Measurements from ENCODE around the gene GAB2.

Gene GAB2

DNA sequence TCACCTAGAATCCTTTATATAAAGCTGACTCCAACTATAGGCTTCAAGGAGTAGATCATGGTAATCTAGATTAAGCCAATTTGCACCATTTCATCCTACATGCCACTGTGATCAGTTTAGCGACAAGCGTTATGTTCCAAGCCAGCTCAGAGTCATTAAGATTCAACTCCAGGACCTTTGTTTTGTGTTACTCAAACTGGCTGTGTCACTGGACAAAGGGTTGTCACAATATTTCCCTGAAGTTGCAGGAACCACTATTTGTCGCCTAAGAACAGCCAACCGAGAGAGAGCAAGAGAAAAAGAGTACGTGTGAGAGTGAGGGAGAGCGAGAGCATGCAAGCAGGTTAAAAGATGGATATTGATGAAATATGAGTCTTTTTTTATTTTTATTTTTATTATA is 124.1 kb downstream of the GAB2 start:
- Mint-ChIP-seq H3K4me1 (peaks cover 16% of the 10 kb centered on the region), H3K4me3 (no peak overlapping the region), H3K9me3 (peaks cover 12% of the 10 kb centered on the region)

DNA sequence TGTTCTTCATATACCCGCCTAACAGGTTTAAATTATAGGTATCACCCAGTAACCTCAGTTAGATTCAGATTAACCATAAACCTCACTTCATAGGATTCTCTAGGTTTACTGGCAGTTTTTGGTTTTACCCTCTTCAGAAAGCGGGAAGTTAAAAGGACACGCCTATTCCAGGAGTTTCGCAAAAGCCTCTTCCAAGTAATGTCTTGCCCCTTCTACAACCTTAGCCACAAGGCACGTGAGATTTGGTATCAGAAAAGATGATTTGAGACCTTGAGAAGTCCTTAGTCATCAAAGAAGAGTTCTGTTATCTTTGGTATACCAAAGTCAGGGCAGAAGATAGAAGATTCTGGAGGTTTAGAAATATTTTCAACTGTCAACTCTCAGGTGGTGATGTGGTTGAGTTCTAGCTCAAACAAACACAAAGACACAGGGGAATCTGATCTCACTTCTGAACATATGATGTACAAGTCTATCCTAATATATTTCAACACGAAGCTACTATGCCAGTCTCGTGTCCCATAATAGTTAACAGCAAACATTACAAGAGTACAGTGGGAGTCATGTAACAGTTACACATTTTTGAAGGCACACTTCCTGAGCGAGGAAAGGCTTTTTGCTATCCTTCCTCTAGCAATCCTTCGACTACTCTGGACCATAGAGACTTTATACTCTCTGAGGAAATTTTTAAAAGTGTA is 125.4 kb downstream of the GAB2 start:
- no peaks in the 10 kb centered on the region for H3K27me3 Mint-ChIP-seq (ENCODE audit: low read depth)
- TF ChIP-seq, protein P1, sequence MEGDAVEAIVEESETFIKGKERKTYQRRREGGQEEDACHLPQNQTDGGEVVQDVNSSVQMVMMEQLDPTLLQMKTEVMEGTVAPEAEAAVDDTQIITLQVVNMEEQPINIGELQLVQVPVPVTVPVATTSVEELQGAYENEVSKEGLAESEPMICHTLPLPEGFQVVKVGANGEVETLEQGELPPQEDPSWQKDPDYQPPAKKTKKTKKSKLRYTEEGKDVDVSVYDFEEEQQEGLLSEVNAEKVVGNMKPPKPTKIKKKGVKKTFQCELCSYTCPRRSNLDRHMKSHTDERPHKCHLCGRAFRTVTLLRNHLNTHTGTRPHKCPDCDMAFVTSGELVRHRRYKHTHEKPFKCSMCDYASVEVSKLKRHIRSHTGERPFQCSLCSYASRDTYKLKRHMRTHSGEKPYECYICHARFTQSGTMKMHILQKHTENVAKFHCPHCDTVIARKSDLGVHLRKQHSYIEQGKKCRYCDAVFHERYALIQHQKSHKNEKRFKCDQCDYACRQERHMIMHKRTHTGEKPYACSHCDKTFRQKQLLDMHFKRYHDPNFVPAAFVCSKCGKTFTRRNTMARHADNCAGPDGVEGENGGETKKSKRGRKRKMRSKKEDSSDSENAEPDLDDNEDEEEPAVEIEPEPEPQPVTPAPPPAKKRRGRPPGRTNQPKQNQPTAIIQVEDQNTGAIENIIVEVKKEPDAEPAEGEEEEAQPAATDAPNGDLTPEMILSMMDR (IDR thresholded peaks at IDR 0.05; ENCODE audit: unreplicated experiment in 3 of 3), result no peak
- no peak overlapping the region for H3K27ac Mint-ChIP-seq
- peaks cover 9% of the 10 kb centered on the region for H3K4me1 Mint-ChIP-seq
- H3K9me3 Mint-ChIP-seq, result peaks cover 13% of the 10 kb centered on the region
- peaks cover 5% of the 10 kb centered on the region for H3K36me3 Mint-ChIP-seq (ENCODE audit: low read depth)
- no peak overlapping the region for H3K4me3 Mint-ChIP-seq

More for the DNA sequence above, 124.1 kb downstream of the GAB2 start:
- no peak overlapping the region for H3K27ac Mint-ChIP-seq
- peaks cover 5% of the 10 kb centered on the region for H3K36me3 Mint-ChIP-seq (ENCODE audit: low read depth)
- TF ChIP-seq, protein P1 (IDR thresholded peaks at IDR 0.05; ENCODE audit: unreplicated experiment in 3 of 3), result no peak
- no peaks in the 10 kb centered on the region for H3K27me3 Mint-ChIP-seq (ENCODE audit: low read depth)

GRCh38 chr11:78291503-78292108 is 126.0 kb downstream of the GAB2 start:
- Mint-ChIP-seq H3K36me3 (ENCODE audit: low read depth) (peaks cover 5% of the 10 kb centered on the region), H3K9me3 (peaks cover 13% of the 10 kb centered on the region), H3K27me3 (ENCODE audit: low read depth) (no peaks in the 10 kb centered on the region), H3K4me3 (no peak overlapping the region), H3K4me1 (peaks cover 8% of the 10 kb centered on the region), H3K27ac (no peak overlapping the region)
- TF ChIP-seq, protein P1 (IDR thresholded peaks at IDR 0.05; ENCODE audit: unreplicated experiment in 3 of 3), result no peak

DNA sequence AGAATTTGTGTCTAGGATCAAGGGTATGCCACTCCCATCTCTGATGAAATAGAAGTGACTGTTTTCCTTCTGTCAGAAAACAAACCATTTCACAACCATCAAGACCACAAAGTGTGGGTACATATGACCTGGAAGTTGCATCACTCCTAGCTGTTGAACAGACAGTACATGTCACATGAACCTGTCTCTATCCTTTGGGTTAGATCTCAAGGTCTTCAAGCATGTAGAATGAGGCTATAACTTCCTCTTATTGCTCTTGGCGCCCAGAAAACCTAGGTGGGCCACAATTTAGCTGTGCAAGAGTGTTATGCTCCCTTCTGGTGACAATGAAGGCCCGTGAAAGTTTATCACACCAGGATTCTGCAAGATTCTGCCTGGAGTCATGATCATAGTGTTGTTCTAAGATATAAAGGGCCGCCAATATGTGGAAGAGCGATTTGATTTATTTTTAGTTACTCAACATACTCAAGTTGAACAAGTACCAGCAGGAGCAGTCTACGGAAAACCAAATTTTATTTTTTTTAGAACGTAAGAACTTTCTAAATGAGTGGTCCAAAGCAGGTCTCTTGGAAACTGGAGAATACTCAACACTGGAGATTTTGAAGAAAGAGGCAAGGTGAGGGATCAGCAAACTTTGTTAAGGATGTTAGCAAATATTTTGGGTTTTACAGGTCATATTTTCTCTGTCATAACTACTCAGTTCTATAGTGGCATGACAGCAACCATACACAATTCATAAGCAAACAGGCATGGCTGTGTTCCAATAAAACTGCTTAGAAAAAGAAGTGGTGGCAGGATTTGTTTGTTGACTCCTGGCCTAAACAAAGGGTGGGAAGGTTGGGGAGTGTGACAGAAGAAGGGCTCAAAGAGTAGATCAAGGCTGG is 127.1 kb downstream of the GAB2 start:
- H3K27me3 Mint-ChIP-seq (ENCODE audit: low read depth), result no peaks in the 10 kb centered on the region
- peaks cover 13% of the 10 kb centered on the region for H3K9me3 Mint-ChIP-seq
- H3K27ac Mint-ChIP-seq, result no peak overlapping the region
- H3K4me3 Mint-ChIP-seq, result no peak overlapping the region
- TF ChIP-seq, protein P1 (IDR thresholded peaks at IDR 0.05; ENCODE audit: unreplicated experiment in 3 of 3), result no peak
- peaks cover 1% of the 10 kb centered on the region for H3K4me1 Mint-ChIP-seq
- H3K36me3 Mint-ChIP-seq (ENCODE audit: low read depth), result peaks cover 5% of the 10 kb centered on the region

- H3K36me3 Mint-ChIP-seq (ENCODE audit: low read depth), result peaks cover 5% of the 10 kb centered on the region
- no peaks in the 10 kb centered on the region for H3K27me3 Mint-ChIP-seq (ENCODE audit: low read depth)
- TF ChIP-seq, protein P1 (IDR thresholded peaks at IDR 0.05; ENCODE audit: unreplicated experiment in 3 of 3), result no peak
- no peak overlapping the region for H3K27ac Mint-ChIP-seq
- no peaks in the 10 kb centered on the region for H3K4me1 Mint-ChIP-seq
- H3K4me3 Mint-ChIP-seq, result no peak overlapping the region
- peaks cover 13% of the 10 kb centered on the region for H3K9me3 Mint-ChIP-seq
Measured at GRCh38 chr11:78289552-78290292, 127.9 kb downstream of the GAB2 start.

Measured in nephron (organoid).